ENCODE data around the gene ARHGDIB.

Gene ARHGDIB

DNA sequence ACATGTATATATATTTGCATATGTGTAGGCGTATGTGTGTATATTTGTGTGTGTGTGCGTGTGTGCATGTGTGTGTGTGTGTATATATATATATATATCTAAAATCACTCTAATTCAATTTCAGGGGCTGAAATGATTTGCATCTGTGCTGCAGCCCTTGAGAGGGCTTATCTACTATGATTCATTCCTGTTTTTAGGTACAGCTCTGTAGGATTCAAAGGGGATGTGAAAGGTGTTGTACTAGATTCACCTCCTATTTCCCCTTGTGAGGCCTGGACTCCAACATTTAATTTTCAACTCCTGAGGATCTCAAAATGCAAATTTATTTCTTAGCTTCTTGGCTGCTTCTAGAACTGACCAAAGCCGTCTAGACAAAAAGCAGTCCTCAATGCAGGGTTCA, 34.1 kb downstream of the ARHGDIB start:
- no peak for DNase-seq

DNA sequence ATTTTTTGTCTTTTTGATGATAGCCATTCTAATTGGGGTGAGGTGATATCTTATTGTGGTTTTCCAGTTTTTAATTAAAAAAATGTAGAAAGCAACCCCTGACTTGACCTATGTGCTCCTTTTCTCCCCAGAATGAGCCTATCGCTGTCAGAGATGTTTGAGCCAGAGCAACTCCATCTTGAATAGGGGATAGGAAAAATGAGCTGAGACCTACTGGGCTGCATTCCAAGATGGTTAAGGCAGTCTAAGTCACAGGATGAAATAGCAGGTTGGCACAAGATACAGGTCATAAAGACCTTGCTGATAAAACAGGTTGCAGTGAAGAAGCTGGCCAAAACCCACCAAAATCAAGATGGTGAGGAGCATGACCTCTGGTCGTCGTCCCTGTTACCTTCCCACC, 36.9 kb downstream of the ARHGDIB start:
- DNase-seq = no peak

DNA sequence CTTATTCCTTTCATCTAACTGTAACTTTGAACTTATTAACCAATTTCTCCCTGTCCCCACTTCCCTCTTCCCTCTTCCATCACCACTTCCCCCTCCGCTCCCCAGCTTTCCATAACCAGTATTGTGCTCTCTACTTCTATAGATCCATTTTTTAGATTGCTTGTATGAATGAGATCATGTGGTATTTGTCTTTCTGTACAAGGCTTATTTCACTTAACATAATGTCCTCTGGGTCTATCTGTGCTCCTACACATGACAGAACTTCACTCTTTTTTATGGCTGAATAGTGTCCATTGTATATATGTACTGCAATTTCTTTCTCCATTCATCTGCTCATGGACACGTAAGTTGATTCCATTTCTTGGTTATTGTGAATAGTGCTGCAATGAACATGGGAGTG, 37.5 kb downstream of the ARHGDIB start:
- DNase-seq = no peak

DNA sequence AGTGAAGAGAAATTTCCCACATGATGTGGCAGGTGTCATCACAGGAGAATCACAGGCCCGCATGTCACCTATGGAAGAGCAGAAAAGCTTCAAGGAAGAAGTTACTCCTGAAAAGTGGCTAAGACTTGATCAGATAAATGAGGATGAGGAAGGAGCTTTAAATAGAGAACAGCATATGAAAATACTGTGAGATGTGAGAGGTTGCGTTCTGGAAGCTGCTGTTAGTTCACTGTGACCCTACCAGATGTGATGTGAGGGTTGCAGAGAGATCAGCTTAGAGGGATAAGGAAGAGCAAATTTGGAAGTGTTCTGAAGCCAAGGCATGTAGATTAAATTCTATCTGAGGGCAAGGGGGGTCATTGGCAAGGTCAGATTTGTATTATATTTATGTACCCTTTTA, 40.2 kb downstream of the ARHGDIB start:
- DNase-seq = no peak

DNA sequence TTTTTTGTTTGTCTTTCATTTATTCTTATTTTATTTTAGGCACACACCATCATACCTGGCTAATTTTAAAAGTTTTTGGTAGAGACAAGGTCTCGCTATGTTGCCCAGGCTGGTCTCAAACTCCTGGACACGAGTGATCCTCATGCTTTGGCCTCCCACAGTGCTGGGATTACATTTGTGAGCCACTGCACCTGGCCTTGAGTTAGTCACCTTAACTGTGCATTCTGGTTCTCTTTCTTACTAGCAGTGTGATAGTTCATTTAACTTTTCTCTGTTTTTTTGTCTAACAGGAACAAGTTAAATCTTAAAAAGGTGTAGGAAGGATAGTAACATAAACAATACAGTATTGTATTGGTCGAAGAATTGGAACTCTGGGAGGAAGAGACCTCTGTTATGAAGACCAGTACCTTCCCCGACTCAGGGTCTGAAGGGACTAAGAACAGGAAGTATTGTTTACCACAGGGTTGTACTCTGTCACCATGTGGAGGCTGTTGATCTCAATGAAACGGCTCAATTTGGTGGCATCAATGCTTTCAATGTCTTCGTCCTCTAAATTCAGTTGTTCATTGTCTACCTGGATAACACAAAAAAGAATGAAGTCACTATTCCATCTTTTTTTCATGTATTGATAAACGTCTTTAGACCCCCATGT, 40.8 kb downstream of the ARHGDIB start:
- no peak for DNase-seq

DNA sequence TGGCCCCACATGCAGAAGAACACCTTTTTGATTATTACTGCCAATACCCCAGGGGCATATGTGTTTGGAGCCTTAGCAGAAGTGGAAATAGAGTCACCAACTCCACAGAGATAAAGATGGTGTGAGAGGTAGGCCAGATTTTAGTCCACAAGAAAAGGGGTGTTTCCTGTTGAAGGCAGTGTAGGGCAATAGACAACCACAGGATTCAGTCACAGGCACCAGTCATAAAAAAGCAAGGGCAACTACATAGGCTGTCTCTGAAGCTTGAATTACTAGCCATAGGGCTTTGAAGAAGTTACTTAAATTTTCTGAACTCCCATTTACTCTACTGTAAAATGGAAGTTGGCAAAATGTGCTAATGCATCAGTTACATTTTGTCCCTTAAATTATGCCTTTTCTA, 41.9 kb downstream of the ARHGDIB start:
- no peak for DNase-seq

DNA sequence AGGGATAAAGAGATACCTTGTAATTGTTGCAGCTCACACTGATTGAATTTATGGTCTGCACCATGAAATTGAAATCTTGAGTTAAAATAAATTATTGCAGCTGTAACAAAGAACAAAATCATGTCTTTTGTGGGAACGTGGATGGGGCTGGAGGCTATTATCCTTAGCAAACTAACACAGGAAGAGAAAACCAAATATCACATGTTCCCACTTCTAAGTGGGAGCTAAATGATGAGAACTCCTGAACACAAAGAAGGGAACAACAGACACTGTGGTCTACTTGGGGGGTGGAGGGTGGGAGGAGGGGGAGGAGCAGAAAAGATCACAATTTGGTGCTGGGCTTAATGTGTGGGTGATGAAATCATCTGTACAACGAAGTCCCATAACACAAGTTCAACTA, 45.7 kb downstream of the ARHGDIB start:
- no peak for DNase-seq

DNA sequence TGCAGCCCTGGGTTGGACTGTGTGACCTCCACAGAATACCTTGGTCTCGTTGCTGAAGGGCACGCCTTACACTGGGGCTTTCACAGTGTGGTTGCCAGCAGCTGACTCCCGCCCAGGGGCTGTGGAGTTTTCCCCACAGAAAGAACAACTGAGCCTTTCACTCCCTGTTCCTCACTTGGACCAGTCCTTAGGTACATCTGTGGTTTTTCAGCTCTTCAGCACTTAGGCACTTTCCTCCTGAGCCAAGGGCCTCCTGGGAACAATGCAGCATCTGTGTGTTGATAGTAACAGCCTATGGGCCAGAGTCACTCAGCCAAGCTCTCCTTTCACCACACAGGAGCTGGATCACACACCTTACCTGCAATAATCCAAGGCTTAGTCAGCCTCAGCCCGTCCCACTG, 48.0 kb downstream of the ARHGDIB start:
- DNase-seq = no peak

DNA sequence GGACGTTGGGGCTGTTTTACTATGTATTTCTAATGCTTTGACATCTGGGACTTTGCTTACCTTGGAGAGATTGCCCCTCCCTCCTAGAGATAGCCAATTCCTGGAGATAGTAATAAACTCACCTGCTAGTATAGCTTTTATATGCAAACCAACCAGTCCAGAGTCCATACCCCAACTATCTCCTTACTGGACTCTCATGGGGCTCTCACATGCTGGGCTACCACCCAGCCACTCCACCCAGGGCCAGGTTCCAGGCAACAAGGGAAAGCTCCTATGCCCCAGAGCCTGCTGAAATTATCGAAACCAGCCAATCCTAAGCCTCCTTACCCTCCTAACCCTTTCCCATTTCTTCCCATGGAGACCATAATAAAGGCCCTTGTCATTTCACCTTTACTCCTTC, 50.3 kb downstream of the ARHGDIB start:
- no peak for DNase-seq

DNA sequence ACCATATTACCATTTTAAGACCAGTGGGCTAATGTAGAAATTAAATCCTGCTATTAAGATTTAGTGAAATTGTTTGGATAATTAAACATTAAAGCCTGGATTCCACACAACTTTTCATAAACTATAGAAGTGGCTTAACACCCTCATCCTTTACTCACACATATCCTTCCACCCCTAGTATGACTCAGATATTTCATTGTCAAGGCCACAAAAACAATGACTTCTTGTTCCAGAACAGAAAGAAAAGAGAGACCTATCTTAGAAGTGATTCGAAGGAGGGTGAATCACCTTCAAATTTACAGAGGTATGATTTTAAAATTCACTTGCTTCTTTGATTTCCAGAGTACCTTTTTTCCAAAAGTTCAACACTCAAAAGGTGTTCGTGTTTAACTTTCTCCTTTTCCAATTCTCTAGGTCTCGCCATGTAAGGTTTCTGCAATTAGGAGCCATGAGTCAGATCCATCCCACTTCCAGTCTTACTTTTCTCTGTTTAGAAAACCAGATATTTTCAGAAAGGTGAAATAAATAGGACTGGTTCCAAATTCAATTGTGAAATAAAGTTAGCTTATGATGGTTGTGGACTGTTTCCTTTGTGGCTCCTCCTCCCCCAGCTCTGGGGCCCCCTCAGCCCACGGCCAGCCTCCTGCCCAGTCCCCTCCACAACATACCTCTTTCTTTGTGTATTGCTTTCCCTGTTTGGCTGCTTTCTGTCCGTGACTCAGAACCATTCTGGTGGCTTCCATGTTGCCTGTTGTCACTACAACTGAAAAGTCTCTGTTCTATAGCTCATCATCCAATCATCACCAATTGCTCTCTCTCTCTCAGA, 51.1 kb downstream of the ARHGDIB start:
- DNase-seq = no peak

DNA sequence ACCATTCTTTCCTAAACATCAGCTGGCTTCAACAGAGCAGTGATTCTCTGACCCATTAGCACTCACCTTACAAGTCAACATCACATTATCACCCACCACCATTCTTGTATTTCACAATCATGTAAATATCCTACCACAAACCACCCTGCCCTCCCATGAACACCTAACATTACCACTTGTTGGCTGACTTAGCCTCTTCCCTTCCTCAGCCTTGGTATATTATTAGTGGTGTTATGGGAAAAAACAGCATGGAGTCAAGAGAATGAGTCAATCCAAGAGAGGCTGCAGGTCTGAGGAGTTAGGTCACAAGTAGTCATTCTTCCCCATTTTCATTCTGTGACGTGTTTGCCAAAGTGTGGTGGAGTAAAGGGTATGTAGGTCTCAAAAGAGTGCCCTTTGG, 53.4 kb downstream of the ARHGDIB start:
- DNase-seq = no peak

DNA sequence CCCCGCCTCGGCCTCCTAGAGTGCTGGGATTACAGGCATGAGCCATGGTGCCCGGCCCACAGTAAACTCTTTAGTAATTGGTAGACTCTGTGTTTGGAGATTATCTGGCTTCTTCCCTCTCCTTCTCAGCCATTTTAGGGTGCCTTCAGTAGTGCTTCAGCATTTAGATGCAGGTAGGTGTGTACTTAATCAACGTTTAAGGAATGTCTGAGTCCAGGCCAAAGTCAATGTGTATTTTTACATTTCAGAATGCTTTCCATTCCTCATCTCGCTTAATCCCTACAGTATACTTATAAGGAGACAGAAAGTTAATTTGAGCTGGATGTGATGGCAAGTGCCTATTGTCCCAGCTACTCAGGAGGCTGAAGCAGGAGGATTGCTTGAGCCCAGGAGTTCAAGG, 55.3 kb downstream of the ARHGDIB start:
- DNase-seq = no peak

DNA sequence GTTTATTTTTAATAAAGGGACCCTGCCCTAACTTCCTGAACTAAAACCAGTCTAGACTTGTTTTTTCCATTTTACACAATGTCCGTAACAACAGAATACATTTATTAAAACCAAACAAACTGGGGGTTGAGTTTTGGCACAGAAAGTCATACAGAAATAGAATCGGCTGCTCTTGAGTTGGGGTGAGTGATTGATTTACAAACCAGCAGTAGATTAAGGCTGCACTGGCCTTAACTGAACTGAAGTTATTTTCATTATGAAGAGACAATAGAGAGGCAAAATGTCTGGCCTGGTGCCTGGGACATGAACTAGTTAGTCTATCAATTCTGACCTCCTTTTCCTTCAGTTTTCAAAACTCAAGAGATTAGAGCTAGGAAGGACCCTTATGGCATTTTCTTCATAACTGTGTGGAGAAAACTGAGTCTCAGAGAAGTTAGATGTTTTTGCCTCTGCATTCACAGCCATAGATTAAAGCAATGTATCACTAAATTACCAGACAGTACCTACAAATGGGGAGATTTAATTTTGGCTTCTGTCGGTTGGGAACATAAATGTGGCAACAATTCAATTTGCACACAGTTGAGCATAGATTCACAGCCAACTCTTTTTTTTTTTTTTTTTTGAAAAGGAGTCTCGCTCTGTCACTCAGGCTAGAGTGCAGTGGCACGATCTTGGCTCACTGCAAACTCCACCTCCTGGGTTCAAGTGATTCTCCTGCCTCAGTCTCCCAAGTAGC, 56.0 kb downstream of the ARHGDIB start:
- DNase-seq = no peak

DNA sequence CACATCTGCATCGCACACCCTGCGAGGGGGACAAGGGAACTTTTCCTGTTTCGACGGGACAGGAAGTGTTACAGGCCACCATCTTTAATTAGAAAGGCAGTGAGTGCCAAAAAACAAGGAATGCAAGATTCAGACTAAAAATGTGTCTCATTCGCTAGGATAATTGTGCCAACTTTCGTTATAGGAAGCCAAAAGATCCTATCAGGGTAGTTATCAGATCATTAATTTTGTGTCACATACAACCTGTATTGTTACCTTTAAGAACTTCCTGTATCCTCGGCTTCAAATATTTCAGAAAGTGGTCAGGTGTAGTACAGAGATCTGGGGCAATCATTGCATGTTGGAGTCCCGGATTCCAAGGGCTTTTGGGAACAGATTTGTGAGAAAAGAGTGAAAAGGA, 56.5 kb downstream of the ARHGDIB start:
- no peak for DNase-seq

DNA sequence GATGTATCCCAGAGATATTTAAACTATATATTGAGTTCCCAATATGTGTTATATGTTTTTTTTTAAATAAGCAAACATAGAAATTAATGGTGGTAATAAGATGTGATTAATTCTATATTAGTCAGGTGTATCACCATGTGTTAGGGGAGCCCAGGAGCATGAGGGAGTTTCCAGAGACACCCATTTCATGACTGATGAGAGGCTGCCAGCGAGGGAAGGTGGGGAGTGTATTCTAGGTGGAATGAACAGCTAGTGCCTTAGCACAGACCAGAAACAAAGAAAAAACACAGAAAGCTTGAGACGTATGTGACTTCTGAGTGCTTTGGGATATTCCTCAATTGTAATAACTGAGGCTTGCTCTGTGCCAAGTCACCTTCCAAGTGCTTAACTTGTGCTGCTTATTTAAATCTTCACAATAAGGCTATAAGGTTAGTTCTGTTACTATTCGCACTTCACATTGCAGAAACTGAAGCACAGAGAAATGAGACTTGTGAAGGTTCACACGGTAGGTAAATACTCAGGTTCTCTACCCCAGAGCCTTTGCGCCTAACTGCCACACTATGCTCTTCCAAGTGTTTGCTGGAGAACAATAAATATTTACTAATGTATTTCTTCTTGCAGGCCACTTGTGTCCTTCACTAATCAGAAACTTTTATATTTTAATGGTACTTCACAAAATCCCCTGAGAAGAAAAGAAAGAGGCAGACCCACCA, 57.9 kb downstream of the ARHGDIB start:
- no peak for DNase-seq

DNA sequence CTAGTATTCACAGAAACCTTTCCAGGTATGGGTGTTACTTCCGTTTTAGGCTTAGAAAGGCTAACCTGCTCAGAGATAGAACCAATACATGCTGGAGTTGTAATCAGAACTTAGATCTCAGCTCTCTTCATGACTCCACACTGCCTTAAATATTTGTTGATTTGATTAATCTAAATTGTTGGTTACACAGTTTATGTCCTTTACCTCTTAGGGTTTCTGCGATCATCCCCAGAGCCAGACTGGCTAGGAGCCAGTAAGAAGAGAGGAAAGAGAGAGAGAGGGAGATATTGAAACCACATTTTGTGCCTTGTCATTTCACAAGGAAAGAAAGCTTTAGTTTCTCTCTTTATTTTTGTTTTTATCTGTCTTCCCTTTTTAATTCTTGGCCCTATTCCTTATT, 58.9 kb downstream of the ARHGDIB start:
- no peak for DNase-seq

DNA sequence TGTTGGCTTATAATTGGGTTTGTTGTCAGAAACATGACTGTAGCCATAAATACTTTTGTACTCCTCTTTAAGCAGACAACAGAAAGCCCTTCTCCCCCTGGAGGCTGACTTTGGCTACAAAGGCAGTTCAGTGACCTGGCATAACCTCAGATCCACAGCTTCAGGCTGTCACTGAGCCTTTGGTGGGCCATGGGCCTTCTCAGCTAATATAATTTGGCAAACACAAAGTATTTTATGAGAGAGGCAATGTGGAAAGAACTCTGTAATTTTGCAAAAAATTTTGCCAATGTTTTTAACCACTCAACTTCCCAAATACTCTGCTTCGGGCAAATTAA, 60.2 kb downstream of the ARHGDIB start:
- no peak for DNase-seq

DNA sequence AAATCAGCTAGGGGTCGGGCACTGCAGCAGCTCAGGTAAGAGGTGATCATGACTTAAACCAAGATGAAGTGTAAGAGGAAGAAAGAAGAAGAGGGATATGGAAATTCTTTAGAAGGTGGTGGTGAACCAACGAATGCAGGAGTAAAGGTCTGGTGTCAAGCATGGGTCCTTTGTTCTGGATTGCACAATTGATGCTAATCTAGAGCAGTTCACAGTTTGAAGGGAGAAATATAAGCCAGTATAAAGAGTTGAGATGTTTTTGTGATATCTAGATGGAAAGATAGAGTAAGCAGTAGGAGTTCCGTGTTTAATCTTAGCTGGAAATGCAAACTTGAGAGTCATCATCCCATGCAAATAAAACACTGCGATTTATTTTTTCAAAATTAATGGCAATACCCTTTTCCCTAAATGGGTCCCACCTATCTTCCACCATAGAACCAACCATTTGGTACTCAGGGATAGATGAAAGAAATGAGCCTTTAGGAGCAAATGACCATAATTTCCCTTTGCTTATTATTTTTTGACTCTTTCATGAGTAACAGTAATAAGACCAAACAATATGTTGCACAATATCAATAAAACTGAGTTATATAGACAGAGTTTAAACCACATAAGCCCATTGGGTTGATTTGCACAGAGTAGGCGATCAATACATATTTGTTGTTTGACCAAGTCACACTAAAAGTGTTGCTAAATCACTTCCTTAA, 60.7 kb downstream of the ARHGDIB start:
- DNase-seq = no peak

DNA sequence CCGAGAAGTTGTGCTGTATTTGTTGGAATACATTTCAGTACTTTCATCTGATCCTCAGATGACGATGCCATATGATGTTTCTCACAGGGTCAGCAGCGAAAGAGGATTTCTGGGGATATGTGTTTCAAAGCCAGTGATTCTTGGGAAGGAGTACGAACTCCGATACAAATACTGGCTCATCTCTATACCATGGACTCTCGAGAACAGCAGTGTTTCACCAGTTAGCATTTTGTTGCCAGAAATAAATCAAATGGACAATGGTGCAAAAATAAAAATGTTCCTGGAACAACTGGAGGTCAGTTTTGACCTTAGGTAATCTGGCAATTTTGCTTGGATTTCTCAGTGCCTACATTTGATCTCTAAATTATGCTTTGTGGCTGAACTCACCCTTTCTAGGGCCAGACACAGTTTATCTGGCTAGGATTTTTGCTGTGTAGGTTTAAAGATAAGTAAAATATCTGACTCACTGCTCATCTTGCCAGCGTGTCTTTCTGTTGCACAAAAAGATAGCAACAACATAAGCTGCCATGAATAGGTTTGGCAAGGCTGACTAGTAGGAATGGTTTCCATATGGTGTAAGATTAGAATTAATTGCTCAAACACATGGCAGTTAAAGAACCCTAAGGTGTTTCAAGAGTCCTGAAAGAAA, 64.8 kb downstream of the ARHGDIB start:
- no peak for DNase-seq

DNA sequence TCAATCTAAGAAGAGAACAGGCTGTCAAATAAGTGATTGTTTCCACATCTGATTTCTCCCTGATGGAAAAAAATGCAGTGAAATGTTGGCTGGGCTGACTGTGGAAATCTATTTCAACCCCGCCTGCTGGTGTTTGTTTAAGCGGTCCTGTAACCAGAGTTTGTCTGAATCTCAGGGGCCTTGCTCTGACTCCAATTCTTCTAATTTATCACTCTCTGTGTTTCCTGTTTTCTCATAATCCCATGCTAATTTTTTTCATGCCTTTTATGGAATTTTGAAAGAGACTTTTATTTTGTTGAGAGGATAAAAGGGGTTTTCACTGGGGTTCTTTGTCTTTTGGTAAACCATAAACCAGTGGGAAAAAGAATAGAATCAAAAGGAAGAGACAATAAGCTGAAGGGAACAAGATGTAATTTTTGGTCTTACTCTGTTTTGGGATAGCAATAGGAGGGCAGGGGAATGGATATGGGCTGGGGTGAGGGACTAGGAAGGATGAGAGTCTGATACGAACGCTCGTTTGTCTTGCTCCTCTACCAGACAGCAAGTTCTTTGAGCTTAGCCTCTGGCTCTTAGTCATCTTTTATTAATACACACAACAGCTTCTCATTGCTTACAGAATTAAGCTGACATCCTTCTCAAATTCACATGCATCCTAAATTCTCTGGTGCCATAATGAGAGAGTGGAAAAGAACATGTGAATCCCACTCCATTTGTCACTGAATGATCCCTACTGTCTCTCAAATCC, 67.7 kb downstream of the ARHGDIB start:
- no peak for DNase-seq

DNA sequence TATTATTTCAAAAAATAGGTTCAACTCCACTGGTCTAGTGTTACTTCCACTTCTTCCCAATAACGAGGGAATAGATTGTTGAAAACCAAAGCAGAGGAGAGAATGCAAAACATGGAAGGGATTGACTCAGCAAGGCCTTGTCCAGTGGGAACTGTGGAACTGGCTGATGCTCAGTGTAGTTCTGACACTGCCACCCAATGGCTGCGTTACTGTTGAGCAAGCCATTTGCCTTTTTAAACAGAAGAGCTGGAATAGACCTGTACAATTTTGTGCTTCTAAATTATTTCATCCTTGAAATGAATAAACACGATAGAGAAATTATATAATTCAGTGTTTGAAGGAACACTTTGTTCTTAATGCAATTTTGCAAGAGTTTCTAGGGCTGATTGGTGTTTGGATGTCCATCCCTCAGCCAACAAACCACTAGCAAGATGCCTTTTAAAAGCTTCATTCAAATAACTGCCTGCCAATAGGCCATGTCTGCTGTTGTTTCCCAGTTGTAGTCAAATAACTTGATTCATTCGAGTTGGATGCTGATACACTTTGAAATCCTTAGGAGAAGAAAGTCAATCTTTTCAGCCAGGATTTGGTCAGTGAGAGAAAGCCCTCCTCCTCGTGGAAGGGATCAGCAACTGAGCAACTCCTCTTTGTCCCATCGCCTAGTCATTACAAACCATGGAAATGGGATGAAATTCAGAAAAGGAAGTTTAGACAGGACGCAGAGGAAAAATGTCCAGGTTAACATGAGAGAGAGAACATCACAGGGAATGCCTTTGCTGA, 68.5 kb downstream of the ARHGDIB start:
- DNase-seq = no peak

Measured in activated effector memory CD4-positive, alpha-beta T cell treated with anti-CD3 and anti-CD28 coated beads, Interleukin-2, amount 50 U/mL, for 16 hours (primary cell).